DMS153 treated with DMSO at 0.1 percent for 48 hours (cell line): Measurements from ENCODE around the gene SERPINE2.
"Not testable (repeated sequence)": the region's sequence is repeated elsewhere in the genome, so short reads cannot be mapped to it uniquely, and the experiment has no call there.

ENCODE experiments used
- DNase-seq: peaks from one replicate; lab custom pipeline; 2025; ENCODE audit not compliant: unreplicated experiment; lab: John Stamatoyannopoulos, UW

SERPINE2 gene

GRCh38 chr2:224016963-224017362, 22.1 kb downstream of the SERPINE2 start:
- no peak for DNase-seq

DNA sequence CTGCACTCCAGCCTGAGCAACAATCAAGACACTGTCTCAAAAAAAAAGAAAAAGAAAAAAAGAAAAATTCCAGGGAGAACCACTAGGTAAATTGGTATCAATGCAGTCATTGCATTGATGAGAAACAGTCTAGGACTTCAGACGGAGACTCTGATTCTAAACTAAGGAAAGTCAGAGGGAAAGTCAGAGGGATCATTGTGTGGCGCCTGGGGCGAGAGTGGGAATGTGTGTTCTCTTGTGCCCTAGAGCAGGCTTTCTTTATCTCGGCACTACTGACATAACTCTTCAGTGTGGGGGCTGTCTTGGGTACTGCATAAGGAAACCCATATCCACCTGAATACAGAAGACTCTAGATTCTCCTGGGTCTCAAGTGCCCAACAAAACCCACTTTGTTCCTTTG, 24.8 kb downstream of the SERPINE2 start:
- DNase-seq: no peak

- DNase-seq: no peak
These were observed 27.2 kb downstream of the SERPINE2 start for GRCh38 chr2:224011837-224012236.

- DNase-seq: no peak
These were observed 29.3 kb downstream of the SERPINE2 start for GRCh38 chr2:224009605-224010315.

- DNase-seq: no peak
These were observed 30.3 kb downstream of the SERPINE2 start for GRCh38 chr2:224008702-224009261.

DNA sequence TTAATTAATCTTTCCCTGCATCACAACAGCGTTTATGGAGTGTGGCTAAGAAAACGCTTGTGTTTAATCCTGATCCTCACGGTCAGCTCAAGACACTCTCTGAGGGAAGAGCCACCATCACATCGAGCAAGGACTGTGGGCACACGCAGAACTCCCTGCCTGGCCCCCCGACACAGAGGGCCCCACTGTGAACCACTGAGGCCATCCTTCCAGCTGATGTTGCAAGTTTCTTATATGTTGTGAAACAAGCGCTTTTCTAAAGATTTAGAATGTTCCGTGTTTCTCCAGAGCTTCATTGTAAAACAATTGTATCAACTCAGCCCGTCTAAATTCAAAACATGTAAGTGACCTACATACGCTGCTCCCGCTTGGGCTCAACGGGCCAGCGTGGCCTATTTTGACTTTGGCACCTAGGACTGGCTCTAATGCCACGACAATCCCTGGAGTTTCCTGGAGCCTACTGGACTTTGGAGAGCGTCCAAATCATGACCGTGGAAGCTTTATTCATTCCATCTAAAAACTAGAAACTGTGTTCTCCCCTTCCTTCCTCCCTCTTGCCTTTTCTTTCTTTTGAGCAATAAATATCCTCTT, 34.9 kb downstream of the SERPINE2 start:
- no peak for DNase-seq

DNA sequence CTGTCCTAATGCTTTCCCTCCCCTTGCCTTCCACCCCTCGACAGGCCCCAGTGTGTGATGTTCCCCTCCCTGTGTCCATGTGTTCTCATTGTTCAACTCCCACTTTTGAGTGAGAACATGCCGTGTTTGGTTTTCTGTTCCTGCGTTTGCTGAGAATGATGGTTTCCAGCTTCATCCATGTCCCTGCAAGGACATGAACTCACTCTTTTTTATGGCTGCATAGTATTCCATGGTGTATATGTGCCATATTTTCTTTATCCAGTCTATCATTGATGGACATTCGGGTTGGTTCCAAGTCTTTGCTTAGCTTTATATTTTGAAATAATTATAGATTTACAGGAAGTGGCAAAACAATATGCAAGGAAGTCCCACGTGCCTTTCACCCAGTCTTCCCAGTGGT, 38.4 kb downstream of the SERPINE2 start:
- DNase-seq: not testable (repeated sequence)

DNA sequence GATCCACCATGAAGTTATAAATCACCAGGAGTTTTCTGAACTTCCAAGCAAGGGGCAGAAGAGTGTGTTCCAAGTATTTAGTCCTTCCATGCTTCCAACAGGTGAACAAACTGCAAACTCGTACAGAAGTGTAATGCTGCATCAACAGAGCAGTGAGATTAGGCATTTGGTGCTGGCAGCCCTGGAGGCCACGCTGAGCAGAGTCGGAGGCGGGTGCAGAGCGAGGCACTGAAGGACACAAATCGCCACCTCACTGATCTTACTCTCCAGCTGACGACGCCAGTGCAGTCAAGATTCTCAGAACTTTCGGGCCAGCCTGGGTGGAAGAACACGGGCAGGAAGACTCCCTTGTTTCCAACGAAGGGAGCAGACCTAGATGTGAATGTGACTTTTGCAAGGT, 39.2 kb downstream of the SERPINE2 start:
- no peak for DNase-seq

GRCh38 chr2:223998948-223999347, 40.1 kb downstream of the SERPINE2 start:
- no peak for DNase-seq

GRCh38 chr2:223997938-223998337, 41.1 kb downstream of the SERPINE2 start:
- no peak for DNase-seq

- no peak for DNase-seq
These were observed 42.7 kb downstream of the SERPINE2 start for GRCh38 chr2:223996391-223996790.

DNA sequence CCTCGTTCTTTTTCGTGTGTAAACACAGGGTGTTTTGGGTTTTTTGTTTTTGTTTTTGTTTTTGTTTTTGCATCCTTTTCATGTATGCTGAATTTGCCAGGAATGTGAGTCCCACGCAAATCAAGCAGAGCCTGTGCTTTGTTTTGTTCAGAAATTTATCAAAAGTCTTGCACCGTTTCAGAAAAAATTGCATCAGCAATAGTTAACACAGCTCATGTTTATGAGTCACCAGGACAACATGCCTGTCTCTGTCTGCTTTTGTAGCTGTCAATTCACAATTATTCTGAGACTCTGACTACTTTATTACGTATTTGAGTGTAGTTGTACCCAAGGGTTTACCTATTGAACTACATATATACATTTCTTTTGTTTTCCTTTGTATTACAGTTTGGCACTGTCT, 43.5 kb downstream of the SERPINE2 start:
- no peak for DNase-seq

DNA sequence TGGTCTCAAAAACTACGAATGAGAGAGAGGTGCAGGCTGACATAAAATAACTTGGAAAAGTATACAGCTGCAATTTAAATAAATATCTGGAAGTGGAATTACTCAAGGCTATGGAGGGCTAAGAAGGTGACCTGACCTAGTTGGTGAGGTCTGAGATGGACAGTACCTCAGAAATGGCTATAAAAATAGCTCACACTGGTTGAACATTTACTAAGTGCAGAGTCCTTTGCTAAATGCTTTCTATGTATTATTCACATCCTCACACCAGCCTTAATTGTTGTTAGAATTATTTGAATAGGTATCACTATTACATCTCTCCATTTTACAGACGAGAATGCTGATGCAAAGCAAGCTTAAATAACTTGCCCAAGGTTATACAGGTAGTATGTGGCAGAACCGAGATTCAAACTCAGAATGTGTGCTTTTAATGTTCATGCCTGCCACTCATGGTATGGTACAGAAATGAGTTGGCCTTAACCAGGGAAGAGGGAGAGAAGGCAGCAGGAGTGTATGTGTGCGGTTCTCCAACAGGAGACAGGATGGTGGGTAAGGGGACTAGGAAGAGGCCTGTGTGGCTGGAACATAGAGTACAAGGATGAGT, 44.4 kb downstream of the SERPINE2 start:
- DNase-seq: no peak

DNA sequence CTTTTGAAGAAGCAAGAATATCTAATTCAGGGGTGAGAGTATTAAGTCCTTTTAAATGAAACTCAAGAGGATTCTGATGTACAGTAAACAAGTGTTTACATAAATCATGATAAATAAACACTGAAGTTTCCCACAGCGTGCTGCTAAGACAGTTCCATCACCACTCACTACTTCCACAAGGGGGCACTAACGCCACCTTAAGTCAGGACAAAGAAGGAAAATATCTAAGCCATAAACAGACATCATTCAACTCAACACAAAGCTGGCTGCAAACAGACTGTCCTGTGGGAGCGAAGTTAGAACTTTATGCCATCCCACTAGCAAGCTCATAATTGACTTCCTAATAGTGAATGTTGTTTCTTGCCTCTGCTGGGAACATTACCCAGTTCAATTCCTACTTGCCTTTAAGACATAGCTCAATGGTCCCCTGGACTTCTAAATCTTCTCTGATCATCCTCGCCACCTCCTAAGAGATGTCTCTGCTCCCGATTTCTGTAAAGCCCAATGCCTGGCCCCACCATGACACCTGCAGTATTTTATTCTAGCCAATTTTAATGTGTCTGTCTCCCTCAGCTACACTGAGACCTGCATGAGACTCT, 45.4 kb downstream of the SERPINE2 start:
- peak; percentile 58 for DNase-seq

- no peak for DNase-seq
These were observed 47.5 kb downstream of the SERPINE2 start for GRCh38 chr2:223991611-223992010.

DNA sequence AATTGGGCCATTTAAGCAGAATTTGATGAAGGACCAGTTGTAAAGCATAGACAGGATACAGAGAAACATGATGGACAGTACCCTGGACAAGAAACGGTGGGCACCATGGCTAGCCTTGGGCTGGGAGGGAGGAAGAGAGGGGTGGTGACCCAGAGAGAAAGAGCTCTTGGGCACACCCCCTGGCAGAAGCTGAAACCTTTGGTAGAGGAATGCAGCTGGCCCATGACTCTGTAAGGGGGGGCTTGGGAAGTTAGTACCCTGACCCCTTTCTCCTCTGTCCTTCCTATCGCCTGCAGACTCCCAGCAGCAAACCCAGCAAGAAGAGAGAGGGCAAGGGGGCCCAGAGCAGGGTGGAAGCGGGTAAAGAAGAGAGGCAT, 49.2 kb downstream of the SERPINE2 start:
- DNase-seq: no peak

GRCh38 chr2:223989206-223989855, 49.8 kb downstream of the SERPINE2 start:
- DNase-seq: no peak

GRCh38 chr2:223981241-223981640, 57.8 kb downstream of the SERPINE2 start:
- no peak for DNase-seq

GRCh38 chr2:223980803-223981202, 58.3 kb downstream of the SERPINE2 start:
- DNase-seq: no peak

DNA sequence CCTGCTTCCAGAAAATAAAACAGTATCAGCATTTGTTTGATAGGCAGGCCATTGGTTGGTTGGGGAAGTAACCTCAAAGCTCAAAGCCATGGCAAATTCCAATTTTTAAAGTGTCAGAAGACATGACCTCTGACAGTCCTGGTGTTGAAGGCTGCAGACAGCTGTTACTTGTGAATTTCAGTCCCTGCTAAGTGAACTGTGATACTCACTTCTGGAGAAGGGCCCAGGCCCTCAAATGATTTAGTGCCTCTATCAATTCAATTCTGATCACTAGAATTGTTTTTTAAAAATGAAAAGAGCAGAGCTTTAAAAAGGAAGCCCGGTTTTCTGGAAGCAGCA, 58.7 kb downstream of the SERPINE2 start:
- DNase-seq: no peak

DNA sequence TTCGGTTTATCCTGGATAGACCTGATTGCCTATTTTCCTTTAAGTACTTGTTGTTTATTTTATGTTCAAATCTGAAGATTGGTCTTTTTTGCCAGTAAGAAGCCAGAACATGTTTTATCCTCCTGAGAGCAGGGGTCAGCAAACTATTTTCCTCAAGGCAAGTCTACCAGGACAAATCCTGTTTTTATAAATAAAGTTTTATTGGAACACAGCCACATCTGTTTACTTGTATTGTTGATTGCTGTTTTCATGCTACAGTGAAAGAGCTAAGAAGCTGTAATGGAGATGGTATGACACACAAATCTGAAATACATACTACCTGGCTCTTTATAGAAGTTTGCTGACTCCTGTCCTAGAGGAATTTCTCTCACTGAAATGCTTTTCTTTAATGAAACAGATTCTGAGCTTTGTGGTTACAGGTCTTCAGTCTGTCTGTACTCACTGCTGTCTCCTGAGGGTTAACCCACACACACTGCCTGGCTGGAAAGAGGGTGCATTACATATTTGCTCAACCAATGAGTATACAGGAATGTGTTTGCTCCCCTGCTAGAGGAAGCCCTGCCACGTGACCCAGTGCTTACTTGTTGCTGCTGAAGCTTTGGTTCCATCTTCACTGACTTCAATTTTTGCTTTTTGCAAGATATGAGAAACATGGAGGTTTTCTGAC, 59.2 kb downstream of the SERPINE2 start:
- no peak for DNase-seq
